GM19438 (cell line): ENCODE data around the gene F5.
"Not testable (repeated sequence)": the region's sequence is repeated elsewhere in the genome, so short reads cannot be mapped to it uniquely, and the experiment has no call there.

Experiments used
- ATAC-seq: cut with Tn5 transposase; IDR thresholded peaks from one replicate; pipeline ENCODE4 v1.9.1; 2021; ENCODE audit warnings: low read depth; ENCODE audit not compliant: unreplicated experiment

Gene F5

DNA sequence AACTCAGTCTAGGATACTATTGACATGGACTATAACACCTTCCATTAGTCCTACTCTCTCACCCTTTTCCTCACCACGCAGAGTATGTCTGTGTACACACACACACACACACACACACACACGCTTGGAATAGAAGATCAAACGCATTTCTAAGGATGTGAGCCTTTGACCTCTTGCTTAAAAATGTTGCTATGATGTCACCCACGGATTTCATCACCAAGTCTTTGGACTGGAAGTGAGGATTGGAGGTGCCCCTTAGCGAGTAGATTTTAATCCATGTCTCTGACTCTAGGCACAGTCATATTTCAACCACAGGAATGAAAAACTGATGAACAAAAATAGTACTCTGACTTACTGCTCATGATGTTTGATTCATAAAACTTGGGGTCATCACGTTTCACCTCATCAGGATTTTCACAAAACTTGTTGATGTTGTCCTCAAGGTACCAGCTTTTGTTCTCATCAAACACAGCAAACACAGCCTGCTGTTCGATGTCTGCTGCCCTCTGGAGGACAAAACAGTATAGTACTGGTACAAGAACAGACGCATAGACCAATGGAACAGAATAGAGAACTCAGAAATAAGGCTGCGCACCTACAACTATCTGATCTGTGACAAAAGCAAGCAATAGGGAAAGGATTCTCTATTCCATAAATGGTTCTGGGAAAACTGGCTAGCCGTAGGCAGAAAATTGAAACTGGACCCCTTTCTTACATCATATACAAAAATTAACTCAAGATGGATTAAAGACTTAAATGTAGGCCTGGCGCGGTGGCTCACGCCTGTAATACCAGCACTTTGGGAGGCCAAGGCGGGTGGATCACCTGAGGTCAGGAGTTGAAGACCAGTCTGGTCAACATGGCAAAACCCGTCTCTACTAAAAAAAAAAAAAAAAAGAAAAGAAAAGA lies 39.9 kb downstream of the F5 start:
- ATAC-seq, result no peak

DNA sequence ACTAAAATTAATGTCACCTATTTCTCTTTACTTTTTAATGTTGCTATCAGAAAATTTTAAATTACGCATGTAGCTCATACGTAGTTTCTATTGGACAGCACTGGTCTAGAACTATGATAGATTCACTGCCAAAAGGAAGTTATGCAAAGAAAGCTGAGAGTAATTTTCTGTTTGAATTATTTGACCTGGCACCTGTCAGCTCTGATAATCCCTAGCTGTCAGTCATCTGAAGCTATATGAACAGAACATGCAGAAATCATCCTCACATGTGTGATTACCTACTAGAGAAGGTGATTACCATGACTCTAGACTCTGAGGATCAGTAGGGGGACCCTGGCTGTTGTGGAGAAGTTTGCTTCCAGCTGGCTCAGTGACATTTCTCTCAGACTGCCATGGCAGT lies 40.8 kb downstream of the F5 start:
- ATAC-seq, result no peak

DNA sequence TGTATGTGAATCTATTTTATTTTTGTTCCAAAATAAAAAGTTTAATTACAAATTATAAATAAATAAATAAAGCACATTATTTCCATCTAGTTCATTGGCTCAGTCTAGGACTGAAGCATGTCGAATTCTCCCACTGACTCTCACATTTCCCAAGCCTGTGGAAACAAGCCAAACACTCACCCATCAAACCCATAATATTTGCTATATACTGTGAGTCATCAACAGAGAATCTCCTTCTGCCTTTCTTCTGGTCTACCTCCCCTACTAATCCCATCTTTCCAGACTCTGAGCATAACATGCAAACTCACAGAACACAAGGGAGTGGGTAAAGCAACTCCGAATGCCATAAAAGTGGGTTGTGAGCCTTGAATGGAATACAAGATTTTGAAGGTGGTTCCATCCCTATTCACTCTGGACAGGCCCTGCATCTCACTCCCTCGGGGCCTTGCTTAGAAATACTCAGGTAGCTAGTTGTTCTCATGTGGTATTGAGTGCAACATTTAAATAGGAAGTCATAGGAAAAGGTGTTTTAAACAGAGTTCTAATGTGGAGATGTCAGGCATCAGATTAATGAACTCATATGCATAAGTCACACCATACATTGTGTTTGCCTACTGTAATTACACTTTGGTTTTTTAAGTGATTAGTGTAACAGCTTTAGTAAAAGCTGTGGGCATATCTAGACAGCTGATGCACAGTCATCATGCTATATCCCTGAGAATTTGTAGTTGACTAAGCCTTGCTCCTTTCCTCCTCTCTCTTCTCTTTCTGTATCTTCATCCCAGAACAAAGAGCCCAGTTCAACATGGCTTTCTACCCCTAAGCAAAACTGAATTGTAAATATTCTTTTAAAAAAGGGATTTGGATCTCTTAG lies 47.0 kb downstream of the F5 start:
- no peak for ATAC-seq

DNA sequence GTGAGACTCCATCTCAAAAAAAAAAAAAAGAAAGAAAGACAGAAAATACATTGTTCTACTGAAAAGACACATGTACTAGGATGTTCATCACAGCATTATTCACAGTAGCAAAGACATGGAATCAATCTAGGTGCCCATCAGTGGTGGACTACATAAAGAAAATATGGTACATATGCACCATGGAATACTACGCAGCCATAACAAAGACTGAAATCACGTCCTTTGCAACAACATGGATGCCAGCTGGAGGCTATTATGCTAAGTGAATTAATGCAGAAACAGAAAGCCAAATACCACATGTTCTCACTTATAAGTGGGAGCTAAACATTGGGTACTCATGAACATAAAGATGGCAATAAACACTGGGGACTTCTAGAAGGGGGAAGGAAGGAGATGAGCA lies 51.6 kb downstream of the F5 start:
- no peak for ATAC-seq

DNA sequence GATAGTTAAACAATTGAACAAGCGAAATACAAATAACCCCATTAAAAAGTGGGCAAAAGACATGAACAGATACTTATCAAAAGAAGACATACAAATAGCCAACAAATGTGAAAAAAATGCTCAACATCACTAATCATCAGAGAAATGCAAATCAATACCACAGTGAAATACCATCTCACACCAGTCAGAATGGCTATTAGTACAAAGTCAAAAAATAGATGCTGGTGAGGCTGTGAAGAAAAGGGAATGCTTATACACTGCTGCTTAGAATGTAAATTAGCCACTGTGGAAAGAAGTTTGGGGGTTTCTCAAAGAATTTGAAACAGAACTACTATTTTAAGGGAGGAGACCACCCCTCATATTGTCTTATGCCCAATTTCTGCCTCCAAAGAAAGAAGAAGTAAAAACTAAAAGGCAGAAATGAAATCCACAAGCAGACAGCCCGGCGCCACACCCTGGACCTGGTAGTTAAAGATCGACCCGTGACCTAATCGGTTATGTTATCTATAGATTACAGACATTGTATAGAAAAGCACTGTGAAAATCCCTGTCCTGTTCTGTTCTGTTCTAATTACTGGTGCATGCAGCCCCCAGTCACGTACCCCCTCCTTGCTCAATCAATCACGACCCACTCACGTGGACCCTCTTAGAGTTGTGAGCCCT lies 52.6 kb downstream of the F5 start:
- not testable (repeated sequence) for ATAC-seq

DNA sequence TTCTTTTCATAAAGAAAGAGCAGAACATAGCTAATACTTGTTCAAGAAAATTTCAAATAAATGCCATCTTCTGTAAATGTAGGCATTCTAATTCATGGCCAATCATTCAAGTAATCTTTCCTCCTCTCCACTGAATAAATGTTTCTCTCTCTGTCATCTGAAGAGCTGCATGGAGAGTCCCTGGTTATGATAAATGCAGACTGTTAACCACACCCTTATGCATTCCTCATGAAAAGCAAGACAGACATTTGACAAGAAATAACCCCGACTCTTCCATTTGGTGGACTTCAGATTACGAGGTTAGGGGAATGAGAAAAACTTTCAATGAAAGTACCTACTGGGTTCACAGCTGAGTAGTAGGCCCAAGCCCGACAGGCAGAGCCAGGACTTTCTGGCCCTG lies 55.8 kb downstream of the F5 start:
- no peak for ATAC-seq

DNA sequence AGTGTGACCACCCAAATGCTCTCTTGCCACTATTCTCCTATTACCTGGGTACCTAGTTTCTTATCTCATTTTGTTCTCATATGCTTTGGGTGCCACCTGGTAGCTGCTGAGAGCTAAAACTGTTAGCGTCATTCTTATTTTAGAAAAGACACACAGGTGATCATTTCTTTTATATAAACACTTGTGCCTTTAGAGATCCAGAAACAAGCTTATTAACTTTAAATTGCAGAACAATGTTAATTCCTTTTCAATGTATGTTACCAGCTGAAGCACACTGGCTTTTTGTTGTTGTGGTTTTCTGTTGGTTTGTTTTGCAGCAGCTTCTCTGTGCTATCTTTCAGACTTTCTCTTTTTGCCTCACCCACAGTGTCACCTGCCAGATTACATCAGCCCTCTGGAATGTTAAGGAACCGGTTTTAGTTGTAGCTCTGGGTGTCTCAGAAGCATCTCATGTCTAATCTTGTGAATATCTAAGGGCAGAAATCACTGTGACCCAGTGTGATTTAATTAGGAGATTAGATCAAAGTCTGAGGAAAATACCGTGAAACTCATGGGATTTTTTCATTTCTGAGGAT lies 57.1 kb downstream of the F5 start:
- no peak for ATAC-seq

DNA sequence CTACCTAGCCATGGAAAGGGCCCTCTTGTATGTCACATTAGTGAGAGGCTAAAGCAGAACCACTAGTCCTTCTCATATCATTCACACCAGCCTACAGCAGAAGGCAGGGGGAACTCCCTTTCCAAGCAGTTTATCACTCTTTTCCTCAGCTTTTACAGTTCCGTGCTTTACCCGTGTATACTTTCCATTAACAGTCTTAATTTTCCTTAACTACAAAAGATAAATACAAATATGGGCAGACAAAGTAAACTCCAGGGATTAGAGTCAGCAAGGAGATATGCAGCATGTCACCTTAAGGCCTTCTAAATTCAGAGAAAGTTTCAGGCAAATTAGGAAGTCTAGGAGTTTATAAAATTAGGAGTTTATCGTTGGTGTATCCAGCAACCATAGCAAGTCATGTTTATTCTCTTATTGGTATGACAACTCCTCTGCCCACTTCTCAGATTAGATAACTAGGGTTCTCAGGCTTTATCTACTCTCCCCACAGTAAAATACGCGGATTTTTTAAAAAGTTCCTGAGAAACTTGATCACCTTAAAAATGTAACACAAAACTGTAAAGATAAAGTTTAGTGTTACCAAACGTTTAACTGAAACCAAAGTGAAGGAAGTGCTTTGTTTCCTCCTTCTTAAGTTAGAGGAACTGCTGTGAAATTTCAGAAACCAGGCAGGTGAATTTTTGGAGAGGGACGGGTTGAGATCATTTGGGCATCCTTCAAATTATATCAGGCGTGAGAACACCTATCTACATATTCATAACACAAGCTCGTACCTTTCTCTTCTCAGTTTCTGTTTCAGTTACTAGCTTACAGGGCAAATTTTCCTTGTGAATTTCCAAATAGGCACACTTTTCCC lies 57.8 kb downstream of the F5 start:
- no peak for ATAC-seq

DNA sequence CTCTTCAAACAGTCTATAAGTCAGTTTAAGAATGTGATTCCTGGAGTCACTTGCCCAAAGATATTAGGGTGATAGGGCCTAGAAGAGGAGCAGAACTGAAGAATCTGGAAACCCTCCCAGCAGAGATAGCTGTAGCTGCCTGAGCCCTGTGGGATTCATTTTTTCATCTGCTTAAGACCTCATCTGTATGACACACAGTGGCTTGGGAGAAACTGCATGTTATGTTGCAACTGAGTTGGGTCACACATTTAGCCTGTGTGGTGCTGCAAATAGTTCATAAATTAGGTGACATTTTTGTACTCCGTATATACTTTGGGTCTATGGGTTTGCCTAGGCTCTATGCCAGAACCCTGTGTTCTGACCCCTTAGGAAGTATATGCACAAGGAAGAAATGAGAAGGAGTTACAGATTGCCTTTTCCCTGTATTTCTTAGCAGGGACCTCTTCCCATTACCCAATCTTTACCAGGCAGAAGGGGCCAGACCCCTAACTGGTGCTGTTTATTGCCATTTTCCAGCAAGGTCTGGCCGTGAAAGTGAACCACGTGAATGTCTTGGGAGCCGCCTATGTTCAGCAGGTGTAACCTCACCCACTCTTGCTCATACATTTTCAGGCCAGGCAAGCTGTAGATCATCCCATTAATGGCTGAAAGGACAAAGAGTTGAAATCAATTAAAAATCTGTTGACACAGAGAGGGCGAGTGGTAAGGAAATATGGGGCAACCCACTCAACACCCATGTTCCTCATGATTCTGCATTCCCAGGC lies 58.6 kb downstream of the F5 start:
- ATAC-seq, result no peak

DNA sequence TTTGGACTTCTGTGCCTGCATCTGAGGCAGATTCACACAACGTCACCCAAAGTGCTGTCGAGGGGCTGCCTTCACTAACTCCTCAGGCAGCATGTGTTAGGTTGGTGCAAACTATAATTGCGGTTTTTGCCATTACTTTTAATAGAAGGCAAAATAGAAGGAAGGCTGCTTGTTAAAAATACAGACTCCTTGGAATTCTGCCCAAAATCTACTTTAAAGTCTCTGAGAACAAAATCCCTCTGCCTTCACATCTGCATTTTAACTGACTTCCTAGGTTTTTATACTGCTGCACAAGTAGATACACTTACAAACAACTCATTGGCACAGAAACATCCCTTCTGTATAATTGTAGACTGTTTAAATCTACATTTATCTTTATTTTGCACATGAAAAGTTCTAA lies 59.3 kb downstream of the F5 start:
- no peak for ATAC-seq

DNA sequence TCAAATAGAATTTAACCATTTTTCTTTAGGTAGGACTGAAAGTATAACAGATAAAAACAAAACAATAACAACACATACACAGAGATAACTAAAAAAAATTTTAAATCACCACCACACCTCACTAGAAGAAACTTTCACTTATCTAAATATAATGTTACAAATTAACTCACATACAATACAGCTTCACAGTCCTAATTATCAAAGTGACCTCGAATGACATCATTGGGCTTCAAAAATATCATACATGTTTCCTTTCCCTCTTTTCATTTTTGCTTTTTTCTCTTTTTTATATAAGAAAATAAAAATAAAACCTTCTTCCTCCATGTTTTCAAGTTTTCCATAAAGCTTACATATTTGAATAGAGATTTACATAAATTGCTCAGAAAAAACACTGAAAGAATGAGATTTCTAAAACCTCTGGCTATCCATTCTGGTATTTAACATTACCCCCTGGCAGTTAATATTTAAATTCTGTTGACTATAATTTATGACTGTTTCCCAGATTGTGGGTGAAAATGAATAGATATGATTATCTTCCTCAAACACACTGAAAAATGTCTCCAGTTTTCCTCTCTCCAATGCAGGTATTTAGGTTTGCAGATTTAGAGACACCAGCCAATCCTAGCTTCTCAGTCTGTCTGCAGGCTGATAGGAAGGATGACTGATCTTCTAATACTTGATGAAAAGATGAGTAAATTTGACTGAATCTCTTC lies 60.0 kb downstream of the F5 start:
- no peak for ATAC-seq

DNA sequence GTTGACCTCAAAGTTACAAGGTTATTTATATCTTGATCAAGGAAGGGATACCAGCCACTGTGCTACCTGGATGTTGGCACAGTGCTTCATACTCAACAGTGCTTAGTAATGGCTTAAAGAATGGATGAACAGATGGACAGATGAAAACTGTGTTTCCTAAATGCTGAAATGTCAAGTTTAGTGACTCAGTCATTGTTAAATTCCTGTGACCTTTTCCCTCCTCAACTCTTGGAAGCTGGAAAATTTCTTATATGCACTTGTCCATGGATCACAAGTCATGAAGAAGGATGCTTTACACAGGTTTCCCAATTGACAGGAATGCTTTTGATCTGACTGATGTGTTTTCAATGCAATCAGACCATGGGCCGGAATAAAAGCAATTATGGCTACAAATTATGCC lies 60.9 kb downstream of the F5 start:
- no peak for ATAC-seq

DNA sequence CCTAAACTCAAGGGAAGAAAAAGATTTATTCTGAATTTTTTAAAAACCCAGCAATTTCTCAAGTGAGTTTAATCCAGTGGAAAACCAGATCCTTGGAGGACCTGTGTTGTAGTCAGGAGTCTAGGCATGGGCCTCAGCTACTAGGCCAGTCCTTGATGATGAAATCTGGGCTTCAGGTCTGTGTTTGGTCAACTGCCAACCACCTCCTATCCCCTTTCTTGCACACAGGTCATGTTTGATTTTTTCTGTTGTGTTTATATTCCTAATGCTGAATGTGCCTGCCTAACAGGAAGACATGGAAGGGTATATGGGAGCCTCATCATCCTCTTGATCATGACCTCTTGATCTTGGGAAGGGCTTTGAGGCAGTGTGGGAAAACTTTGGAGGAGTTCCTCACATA lies 62.4 kb downstream of the F5 start:
- ATAC-seq, result no peak

DNA sequence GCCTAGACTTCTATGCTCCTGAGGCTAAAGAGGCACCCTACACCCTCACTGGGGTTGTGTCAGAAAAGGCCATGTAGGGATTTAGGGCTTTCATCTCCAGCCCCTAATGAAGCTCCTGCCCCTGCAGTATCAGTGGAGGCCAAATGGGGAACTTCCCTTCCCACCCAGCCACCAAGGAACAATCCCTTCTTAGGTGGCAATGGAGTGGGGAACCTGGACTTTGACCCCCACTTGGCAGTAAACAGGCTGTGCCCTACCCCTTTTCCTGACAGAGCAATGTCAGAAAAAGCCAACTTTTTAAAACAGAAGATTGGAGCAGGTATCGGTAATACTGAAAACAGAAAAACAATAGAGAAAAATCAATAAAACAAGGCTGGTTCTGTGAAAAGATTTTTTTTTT lies 65.1 kb downstream of the F5 start:
- ATAC-seq, result no peak

DNA sequence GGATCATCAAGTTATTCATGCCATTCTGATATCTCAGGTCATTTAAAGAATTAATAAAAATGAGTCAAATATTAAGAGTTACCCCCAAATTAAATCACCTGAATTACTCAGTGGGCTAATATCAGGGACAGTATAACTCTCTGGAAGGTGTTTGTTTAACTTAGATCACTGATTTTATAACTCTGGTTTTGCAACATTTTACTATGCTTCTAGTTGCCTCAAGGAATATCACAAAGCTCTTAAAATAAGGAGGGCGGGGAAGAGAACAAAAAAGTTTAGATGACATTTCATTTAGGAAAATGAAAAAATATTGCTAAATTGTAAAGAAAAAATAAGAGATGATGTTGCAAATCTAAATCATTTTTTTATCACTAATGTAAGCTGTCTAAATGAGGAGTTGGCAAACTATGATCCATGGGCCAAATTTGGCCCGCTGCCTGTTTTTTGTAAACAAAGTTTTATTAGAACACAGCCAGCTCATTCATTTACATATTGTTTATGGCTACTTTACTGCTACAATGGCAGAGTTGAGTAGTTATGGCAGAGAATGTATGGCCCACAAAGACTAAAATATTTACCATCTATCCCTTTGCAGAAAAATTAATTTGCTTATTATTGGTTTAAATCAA lies 68.6 kb downstream of the F5 start:
- ATAC-seq, result no peak

DNA sequence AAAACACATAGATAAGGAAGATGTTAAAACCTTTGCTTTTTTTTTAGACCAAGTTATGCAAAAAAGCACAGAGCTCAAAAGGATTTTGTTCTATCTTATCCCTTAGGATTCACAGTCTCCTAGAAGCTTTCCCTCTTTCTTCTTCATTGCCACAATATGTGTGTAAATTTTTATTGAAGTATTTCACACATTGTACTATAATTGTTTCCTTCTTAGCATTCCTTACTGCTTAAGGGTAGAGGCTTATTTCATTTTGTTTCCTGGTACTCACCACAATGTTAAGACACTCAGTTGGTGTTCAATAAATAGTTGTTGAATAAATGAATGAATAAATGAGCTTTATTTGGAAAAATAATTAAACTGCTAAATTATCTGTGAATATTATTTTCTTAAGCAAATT lies 70.6 kb downstream of the F5 start:
- no peak for ATAC-seq

DNA sequence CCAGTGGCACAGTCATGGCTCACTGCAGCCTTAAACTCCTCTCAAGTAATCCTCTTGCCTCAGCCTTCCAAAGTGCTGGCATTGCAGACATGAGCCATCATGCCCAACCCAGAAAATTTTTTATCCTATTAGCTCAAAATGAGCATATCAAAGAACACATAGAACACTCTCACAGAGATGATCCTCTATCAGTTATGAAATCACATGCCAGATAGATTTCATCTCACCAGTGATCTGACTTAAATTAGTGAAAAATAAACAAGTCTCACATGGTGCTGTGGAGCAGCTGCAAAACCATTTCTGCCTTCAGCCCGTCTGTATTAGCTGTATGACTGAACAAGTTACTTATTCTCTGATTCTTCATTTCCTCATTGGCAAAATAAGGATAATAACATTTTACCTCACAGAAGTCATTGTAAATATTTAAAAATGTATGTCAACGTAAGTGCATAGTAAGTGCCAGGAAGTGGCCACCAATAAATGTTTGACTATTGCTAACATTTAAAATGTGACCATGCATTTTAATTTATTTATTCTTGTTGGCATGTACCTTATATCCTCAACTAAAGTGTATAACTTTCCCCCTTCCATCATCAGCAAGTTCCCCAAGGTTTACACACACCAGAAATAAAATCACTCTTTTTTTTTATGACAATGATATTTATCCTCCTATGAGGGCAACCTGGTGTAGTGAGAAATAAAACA lies 71.6 kb downstream of the F5 start:
- no peak for ATAC-seq

DNA sequence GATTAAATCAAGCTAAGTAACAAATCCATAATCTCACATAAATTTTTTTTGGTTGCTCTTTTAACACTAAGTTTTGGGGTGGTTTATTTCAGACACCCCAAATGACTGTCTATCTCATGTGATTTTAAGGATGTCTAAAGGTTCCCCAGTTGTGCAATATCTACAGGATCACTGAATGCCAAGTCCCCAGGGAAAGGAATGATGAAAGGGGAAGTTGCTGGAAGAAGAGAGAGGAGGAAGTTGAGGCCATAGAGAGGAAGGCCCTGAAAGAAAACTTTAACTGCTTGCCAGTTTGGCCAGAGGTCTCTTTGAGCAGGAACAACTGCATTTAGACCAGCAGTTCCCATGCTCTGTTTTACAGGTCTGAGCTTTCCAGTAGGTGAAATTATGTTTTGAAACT lies 73.1 kb downstream of the F5 start:
- no peak for ATAC-seq
